ENCODE results near the gene GGCT.

Gene GGCT

GRCh38 chr7:30476459-30477145, 28.0 kb downstream of the GGCT start:
- no peak for DNase-seq

- no peak for DNase-seq
These were observed 29.0 kb downstream of the GGCT start for GRCh38 chr7:30475580-30475979.

DNA sequence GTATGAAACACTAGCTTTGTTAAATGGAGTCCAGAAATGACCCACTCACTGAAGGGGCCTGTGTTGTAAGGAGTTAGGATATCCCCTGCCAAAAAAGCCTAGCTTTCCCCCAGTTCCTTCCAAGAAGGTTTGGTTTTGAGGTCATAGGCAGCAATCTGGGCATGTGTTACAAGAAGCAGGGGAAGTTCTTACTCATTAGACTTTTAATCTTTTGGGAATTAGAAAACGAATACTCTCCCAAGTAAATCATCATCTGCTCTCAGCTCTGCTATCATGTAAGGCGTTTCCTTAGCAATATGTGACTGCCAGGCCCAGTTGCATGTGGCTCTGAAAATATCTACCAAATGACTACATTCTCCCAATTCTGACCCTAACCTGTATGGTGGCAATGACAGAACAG, 29.7 kb downstream of the GGCT start:
- no peak for DNase-seq

GRCh38 chr7:30474485-30474884, 30.1 kb downstream of the GGCT start:
- DNase-seq: no peak

- DNase-seq: no peak
These were observed 30.7 kb downstream of the GGCT start for GRCh38 chr7:30473903-30474302.

DNA sequence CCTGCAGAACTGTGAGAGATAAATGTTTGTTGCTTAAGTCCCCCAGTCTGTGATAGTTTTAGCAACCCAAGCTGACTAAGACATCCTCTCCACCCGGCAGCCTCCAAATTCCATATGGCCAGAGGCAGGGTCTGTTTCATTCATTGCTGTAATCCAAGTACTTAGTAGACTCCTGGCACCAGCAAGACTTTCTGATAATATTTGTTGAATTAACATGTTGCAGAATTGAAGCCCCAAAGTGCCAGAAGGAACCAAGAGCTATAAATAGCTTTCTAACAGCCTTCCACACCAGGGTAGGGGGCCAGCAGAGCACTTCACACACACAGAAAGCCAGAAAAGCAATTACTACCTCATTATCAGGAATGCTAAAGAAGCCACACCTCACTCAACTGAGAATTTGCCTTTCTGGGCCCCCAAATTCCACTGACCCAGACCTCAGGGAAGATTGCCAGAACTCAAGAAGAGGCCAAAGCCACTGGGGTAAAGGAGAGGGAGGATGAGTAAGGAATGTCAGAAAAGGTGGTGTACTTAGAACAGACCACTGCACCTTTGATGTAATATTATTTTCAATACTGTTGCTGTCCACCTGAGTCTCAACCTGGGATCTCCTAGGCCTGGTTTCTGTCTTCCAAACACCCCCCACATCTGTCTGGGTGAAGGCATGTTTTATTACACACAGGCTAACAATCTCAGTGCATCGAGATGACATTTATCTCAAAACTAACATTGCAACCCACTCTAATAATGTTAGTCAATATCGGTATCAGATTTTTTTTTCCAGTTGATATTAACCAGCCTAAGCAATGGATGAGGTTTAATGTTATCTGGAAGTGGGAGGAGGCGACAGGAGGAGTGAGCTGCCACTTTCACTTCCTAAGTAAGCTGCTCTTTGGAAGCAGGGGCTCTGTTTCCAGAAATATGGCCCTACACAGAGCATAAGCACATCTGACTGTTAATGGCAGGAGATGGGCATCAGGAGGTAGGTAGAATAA, 31.5 kb downstream of the GGCT start:
- DNase-seq: no peak

- DNase-seq: no peak
These were observed 32.4 kb downstream of the GGCT start for GRCh38 chr7:30472081-30472783.

GRCh38 chr7:30471205-30471604, 33.4 kb downstream of the GGCT start:
- no peak for DNase-seq

DNA sequence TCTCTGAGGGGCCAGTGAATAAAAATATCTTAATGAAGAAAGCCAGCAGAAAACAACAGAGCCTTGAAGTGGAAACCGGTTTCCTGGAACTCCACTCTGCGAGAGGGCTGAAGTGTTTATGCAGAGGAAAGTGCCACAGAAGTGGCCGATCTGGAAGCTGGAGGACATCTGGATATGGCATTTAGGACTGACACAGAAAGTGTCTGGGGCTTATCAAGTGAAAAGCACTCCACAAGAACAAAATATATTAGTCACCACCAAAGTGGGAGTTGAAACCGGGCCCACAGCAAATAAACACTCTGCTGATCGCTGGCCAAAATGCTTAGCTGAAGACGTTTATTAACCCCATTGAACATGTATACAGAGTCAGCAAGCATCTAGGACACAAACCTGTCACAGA, 33.9 kb downstream of the GGCT start:
- no peak for DNase-seq

DNA sequence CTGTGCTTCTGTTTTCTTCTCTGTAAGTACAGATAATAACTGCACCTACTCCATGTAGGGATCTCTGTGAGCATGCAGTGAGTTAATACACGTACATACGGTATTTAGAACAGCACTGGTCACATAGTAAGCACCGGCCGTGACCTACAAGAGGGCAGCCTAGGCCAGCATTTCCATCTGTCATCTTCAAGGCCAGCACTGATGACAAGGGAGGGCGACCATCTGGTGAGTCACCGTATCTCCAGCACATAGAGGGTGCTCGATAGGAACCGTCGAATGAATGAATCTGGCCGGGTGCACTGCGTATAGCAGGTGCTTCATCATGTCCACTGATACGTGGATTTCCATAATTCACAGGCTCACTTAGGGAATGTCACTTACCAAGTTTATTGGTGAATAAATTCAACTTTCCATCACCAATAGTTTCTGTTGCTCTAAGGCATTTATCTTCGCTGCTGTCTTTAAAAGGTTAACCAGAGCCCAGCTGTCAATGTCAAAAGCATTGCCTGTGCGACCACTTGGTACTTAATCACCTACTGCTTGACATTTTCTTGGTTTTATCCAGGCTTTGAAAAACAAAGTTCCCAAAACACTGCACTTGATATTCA, 34.4 kb downstream of the GGCT start:
- DNase-seq: no peak

- no peak for DNase-seq
These were observed 35.3 kb downstream of the GGCT start for GRCh38 chr7:30469303-30469702.

- no peak for DNase-seq
These were observed 35.8 kb downstream of the GGCT start for GRCh38 chr7:30468791-30469190.

- no peak for DNase-seq
These were observed 36.6 kb downstream of the GGCT start for GRCh38 chr7:30468041-30468440.

DNA sequence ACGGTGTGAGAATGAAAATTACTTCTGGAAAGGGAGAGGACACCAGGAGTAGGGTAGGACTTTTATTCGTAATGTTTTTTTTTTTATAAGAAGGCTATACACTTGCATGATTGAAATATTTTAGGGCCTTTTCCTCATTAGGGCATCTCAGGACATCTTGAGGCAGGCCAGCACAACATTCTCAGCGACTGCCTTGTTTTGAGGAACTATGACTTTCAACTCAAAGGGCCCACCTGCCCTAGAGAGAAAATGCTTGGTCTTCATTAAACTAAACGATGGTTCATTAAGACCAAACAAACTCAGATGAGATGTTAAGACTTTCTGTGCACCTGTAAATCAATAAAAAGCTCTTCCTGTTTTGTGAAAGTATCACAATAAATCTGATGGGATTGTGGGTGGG, 37.4 kb downstream of the GGCT start:
- no peak for DNase-seq

DNA sequence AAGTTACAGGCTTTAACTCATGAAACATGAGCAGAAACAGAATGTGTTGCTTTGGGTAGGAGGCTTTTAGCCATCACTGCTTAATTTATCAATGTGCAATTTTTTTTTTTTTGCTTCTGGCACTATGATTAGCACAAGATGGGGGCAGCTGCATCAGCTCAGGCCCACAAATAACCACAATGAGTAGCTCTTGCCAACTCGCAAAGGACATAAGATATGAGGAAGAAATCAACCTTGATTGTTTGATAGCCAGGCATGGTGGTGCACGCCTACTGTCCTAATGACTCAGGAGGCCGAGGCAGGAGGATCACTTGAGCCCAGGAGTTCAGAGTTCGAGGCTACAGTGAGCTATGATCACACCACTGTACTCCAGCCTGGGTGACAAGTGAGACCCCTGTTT, 38.4 kb downstream of the GGCT start:
- DNase-seq: no peak

DNA sequence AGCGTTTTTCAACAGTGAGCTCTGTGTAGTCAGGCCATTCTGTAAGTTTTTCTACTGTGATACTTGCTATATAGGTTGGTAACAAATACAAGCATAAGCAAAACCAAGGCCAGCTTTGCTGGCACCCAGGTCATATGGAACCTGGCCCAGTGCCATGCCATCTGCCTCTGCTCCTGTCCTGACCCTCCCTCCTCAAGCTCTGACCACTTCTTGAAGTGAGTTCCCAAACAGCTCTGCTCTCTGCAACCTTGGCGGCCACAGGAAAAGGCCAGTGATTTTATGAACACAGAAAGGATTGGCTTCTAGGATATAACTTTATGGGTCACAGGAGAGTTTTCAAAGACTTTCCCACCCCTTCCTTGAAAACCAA, 38.8 kb downstream of the GGCT start:
- DNase-seq: no peak

DNA sequence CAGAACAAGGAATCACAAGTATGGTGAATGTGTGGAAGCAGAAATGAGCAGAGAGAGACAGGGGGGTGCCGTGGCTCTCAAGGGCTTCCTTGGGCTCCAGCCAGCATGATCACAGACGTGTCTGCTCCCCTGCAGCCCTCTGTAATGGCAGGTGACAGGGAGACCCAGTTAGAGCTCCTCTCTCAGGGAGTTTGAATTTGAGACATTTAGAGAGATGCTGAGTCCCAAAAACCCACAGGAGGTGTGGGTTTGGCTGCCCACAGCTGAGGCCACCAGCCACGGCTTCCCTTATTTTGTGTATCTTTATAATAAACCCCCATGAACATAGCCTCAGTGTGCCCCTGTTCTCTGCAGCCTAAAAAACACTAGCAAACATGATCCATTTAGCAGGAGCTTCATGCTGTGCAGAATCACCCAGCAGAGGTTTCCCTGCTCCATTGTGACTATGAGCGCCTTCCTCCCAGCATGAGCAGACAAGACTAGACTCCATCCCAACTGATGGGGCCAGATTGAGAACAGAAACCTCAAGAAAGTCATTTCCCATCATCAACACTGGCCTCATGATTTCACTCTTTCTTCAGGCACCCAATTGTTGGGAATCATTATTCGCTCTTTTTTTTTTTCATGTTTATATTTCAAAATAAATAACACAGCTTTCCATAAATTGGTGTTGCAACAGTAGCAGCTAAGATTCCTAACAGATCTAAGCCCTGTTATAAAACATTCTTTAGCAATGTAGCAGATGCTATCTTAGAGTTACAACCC, 39.4 kb downstream of the GGCT start:
- no peak for DNase-seq

GRCh38 chr7:30464231-30464671, 40.4 kb downstream of the GGCT start:
- no peak for DNase-seq

GRCh38 chr7:30463405-30464145, 41.1 kb downstream of the GGCT start:
- DNase-seq: no peak

DNA sequence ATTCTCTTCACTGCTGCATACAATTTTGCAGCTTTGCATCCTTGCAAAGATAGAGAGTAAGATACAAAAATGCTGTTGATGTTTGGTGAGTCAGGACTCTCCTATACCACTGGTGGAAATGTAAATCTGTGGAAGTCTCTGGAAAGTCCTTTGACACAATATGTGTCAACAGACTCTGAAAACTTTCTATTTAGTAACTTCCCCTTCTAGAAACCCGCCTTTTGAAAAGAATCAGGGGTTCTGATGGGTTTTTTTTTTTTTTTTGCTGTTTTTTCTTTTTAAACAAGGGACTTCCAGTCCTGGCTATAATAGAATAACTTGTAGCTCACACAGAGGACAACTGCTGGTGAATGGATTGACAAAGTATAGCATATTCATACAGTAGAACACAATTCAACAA, 42.5 kb downstream of the GGCT start:
- DNase-seq: no peak

- DNase-seq: no peak
These were observed 44.4 kb downstream of the GGCT start for GRCh38 chr7:30460246-30460633.
